ENCODE data around the gene KLK10.
"Not testable (repeated sequence)": the region's sequence is repeated elsewhere in the genome, so short reads cannot be mapped to it uniquely, and the experiment has no call there.

The KLK10 gene

GRCh38 chr19:51000981-51001380 is 18.5 kb downstream of the KLK10 start:
- no peak for DNase-seq

- no peak for DNase-seq
Observed at GRCh38 chr19:51000426-51000825, 19.1 kb downstream of the KLK10 start.

GRCh38 chr19:50998686-50999085 is 20.8 kb downstream of the KLK10 start:
- no peak for DNase-seq

GRCh38 chr19:50998061-50998460 is 21.4 kb downstream of the KLK10 start:
- DNase-seq: no peak

GRCh38 chr19:50994129-50994528 is 25.4 kb downstream of the KLK10 start:
- DNase-seq: no peak

- DNase-seq: no peak
Observed at GRCh38 chr19:50992666-50993035, 26.9 kb downstream of the KLK10 start.

GRCh38 chr19:50984416-50984815 is 35.1 kb downstream of the KLK10 start:
- not testable (repeated sequence) for DNase-seq

- DNase-seq: no peak
Observed at GRCh38 chr19:50983625-50984292, 35.8 kb downstream of the KLK10 start, which contains the start of gene KLK7. TSS of gene KLK7 (minus strand) at chr19:50983917. CDS start at chr19:50982399, 1,518 bp downstream.

GRCh38 chr19:50982186-50982585 is 37.3 kb downstream of the KLK10 start:
- no peak for DNase-seq

- DNase-seq: no peak
Observed at GRCh38 chr19:50981587-50982146, 37.8 kb downstream of the KLK10 start.

- DNase-seq: no peak
Observed at GRCh38 chr19:50980208-50980607, 39.3 kb downstream of the KLK10 start.

- DNase-seq: no peak
Observed at GRCh38 chr19:50979758-50980157, 39.8 kb downstream of the KLK10 start.

- no peak for DNase-seq
Observed at GRCh38 chr19:50978772-50979390, 40.6 kb downstream of the KLK10 start.

GRCh38 chr19:50977626-50978025 is 41.9 kb downstream of the KLK10 start:
- DNase-seq: no peak

- DNase-seq: no peak
Observed at GRCh38 chr19:50975766-50976165, 43.7 kb downstream of the KLK10 start.

- no peak for DNase-seq
Observed at GRCh38 chr19:50974702-50975556, 44.6 kb downstream of the KLK10 start.

GRCh38 chr19:50972795-50973376 is 46.6 kb downstream of the KLK10 start:
- DNase-seq: no peak

- not testable (repeated sequence) for DNase-seq
Observed at GRCh38 chr19:50969810-50970209, 49.7 kb downstream of the KLK10 start.

- DNase-seq: no peak
Observed at GRCh38 chr19:50969413-50969760, 50.1 kb downstream of the KLK10 start, which contains the start of gene KLK6. TSS of gene KLK6 (minus strand) at chr19:50969591. CDS start at chr19:50968104, 1,487 bp downstream.

- no peak for DNase-seq
Observed at GRCh38 chr19:50968716-50969412, 50.6 kb downstream of the KLK10 start.

GRCh38 chr19:50967929-50968715 is 51.4 kb downstream of the KLK10 start:
- DNase-seq: no peak

GRCh38 chr19:50964266-50964665 is 55.2 kb downstream of the KLK10 start:
- no peak for DNase-seq

Measured in NCI-H524 treated with DMSO at 0.1 percent for 48 hours (cell line).